Right forelimb (tissue), 1 donor: ENCODE measurements around the gene OR52R1.
"Not testable (repeated sequence)": the region's sequence is repeated elsewhere in the genome, so short reads cannot be mapped to it uniquely, and the experiment has no call there.

ENCODE experiments used
- DNase-seq: peaks from one replicate; pipeline ENCODE4 v3.0.0-alpha.2; 2018

Gene OR52R1

DNA sequence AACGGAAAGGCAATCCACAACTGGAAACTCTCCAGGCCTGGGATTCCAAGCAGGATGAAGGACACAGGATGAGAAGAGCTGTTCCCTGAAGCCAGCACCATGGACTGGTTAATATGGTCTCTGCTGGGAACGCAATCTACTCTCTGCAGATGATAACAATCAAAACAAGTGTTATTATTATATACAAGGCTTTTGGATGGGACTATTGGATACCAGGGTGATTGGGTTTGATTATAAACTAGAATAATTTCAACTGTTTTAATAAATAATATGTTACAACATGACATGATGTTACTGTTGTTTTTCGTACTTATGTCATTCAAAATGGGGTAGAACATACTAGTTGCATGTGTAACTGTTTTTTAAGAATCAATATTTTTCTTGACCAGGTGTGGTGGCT is at the start of gene OR52R1:
TSS of gene OR52R1 (minus strand) at position 101 of the 400 bp plus-strand sequence. CDS start at position 101, 0 bp downstream.
- DNase-seq, result no peak

DNA sequence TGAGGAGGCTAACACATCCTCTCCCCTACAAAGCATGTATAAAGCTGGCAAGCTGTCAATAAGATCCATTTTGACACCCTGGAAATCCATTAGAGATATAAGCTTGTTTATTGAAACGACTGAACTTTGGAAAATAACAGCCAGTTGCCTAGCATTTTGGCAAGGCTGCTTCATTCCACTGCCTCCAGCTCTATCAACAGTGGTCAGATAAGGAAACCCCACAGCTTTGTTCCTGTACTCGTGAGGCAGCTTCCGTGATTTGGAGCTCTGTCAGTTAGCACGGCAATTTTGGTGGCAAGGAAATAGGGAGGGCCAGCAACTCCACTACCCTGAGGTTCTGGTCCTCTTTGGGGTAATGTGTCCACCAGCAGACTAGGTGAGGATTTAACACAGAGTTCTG is 46.9 kb upstream of the OR52R1 start:
- DNase-seq, result no peak

DNA sequence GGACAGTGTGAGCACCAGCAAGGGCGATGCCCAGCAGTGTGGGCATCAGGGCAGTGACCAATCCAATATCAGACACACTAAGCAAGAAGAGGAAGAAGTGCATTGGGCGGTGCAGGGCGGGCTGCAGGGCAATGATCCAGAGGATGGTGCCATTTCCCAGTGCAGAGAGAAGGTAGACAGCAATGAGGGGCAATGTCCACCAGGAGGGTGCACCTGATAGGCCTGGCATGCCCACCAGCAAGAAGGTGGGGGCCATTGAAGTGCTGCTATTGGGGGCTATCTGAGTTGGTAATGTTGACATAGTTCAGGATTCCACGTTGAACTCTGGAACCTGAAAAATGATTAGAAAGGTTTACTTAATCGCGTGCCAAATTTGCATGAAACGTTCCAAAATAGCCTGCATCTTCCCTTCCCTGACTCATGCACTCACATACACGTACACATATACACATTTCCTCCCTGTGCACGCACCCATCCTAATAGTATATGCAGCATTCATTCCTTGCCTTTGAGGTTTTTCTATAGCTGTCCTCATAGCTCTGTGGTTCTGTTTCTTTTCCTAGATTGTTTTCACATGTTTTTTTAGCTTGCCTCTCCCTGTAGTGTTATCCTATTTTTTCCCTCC is 44.8 kb upstream of the OR52R1 start, which contains the start of gene OR51S1:
TSS of gene OR51S1 (minus strand) at position 301 of the 625 bp plus-strand sequence. CDS start at position 301, 0 bp downstream.
- no peak for DNase-seq

DNA sequence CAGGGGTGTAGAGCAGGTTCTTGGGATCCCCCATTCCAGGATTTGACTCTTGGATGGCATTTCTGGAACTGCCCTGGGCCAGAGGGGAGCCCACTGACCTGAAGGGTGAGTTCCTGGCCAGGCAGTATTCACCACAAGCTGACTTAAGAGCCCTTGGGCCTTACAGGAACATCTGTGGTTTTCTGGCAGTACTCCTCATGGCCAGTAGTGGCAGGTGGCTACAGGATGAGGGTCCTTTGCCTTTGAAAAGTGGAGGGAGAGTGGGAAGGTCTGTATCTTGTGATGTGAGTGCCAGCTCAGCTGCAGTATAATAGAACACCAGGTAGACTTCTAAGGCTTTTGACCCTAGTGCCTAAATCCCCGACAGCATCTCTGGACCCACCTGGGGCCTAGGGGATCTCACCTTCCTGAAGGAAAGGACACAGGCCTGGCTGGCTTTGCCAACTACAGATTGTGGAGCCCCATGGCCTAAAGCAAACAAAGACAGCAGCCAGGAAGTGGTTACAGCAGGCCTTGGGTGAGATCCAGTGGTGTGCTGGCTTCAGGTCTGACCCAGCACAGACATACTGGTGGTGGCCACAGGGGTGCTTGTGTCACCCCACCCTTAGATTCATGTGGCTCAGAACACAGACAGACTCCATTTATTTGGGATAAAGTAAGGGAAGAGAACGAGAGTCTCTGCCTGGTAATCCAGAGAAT is 35.8 kb upstream of the OR52R1 start:
- DNase-seq, result no peak

DNA sequence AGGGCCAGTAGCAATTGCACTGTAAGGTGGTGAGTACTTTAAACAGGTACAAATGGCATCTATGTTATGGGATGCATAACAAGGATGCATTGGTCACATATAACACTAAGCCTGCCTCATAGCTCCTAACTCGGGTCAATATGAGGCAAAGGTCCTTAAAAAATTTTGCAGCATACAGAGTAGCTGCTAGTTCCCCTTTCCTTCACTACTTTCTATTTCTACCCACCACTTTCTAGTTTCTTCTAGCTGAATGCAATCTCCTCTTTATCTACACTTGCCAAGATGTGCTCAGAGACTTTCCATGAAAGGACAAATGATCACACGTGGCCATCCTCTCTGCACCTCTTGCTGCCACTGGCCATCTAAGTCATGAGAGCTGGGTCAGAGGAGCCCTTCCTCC is 26.7 kb upstream of the OR52R1 start:
- no peak for DNase-seq

DNA sequence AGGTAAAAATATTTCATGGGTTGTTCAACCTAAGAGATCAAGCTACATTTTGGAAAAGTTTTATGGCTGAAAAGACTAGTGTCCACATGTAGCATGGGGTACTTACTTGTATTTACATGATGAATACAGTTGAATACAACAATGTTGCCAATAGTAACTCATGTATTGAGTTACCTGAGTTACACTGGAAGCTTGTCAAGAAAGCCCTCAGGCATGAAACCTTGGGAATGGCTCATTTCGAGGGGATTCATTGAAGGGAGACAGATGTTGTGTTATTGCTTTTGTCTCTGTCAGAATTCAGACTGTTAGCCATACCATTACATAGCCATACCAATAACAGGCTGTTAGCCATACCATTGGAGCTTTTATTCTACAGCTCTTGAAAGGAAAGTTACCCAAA is 26.2 kb upstream of the OR52R1 start:
- no peak for DNase-seq

DNA sequence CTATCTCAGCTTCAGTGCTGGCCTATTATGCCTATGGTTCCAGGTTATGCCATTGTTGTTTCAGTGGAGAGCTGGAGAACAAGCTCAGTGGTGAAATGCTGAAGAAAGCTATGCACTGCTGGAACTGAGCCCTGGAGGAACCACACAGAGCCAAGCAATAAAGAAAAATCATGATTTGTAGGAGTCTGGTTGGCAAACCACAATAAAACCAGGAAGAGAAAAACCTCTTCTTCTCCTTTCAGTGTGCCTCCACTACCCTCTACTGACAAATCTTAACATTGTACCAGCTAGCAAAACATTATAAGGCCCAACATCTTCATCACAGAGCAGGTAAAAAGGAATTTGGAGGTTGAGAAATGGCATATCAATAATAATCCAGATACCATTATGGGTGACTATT is 22.2 kb upstream of the OR52R1 start:
- no peak for DNase-seq

DNA sequence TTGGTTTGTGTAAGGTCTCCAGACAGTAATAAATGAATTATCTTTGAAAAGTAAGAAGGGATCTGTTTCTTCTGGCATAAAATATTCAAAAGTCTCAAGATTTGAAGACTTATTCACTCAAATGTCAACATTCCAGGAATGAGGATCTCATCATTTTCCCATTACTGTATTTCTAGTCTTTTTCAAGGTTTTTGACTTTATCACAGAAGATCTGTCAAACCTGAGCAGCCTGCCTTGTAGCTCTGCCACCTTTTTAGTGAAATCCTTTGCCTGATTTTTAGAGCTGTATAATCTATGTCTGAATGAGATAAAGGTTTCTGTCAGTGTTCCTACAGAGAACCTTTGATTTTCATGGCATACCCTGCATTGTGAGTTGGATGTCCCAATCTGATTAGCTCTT is 21.0 kb upstream of the OR52R1 start:
- DNase-seq, result no peak

DNA sequence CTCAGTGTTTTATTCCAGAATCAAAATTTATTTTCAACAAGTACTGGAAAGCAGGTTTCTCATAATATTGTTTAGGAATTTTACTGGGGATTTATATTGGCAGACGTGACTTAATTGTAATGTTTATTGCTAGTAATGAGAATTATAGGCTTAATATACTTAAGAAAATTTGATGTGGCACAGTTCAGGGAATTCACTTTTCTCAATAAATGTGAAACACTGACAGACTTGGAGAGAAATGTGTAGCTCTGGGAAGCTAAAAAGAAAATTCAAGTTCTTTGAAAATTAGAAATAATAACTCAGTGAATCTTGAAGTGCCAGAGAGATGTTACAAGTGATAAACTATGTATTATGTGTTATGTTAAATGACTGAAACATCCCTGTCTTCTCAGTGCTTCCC is 16.8 kb upstream of the OR52R1 start, which contains the start of gene OR51F2:
TSS of gene OR51F2 (plus strand) at position 301 of the 400 bp plus-strand sequence. CDS start 101 bp downstream, outside the sequence.
- no peak for DNase-seq

DNA sequence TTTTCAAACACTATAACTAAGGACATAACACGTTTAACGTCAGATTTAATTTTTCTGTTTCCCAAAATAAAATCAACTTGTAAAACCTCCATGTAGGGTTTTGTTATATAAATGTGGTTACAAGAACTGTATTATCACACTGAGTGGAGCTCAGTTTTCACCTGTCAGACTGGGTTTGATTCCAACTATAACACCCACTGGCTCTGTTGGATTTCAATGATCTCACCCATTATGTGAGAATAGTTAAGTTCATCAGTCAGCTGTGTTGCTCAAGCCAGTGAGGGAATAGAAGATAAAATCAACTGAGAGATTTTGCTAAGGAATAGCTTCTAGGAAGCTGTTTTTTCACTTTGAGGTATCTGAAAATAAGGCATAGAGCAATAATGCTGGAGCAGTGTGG is 5.1 kb upstream of the OR52R1 start:
- no peak for DNase-seq

DNA sequence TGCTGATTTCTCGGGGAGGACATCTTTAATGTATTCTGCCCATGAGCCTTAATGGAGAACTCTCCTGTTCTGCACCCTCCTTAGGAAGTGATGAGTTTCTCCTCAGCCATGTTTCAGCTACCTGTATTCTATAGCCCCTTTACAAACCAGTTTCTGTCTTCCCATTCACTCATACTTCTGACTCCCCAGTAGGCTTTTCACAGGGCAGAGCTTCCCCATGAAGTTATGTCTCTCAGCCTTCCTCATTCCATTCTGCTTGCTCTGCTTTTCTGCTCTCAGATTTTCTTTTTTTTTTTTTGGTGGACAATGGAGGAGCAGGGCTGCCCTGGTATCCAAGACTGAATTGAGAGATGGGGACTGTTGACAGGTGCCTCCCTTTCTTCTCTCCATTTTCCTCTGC is 4.3 kb upstream of the OR52R1 start:
- no peak for DNase-seq

DNA sequence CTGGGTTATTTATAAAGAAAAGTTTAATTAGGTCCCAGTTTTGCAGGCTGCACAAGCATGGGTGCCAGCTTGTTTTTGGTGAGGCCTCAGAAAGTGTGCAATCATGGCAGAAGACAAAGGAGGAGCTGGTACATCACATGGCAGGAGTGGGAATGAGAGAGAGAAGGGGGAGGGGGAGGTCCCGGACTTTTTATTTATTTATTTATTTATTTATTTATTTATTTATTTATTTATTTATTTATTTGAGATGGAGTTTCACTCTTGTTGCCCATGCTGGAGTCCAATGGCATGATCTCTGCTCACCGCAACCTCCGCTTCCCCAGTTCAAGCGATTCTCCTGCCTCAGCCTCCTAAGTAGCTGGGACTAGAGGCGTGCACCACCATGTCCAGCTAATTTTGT is 2.9 kb downstream of the OR52R1 start:
- DNase-seq, result not testable (repeated sequence)

DNA sequence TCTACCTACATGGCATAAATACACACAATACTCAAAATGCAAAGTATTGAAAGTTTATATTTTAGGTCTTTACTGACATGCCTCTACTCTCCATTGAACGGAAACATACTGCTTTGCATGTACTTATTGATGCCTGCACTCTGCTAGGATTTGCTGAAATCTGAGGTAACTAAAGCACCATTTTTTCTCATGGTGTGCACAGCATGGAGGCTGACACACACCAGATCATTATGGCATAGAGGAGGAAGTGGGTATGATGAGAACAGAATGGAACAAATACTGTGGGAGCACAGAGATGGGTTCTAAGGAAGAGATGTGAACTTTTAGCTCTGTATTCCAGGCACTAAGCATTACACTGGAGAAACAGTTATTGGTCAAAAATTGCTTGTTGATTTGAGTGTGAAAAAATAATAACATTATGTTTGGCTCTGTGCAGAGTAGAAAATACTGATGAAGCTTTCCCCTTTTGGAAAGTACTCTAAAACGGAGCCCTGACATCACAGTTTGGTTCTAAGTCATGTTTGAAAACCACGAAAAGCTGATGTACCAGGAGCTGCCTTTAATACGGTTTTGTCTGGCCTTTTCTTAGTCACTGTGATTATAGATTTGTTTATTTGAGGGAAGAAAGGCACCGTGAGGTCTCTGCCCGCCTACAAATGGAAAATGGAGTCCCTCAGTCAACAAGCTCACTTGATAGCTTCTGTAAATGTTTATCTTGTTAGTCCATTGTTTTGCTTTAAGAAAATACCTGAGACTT is 5.6 kb downstream of the OR52R1 start:
- no peak for DNase-seq

DNA sequence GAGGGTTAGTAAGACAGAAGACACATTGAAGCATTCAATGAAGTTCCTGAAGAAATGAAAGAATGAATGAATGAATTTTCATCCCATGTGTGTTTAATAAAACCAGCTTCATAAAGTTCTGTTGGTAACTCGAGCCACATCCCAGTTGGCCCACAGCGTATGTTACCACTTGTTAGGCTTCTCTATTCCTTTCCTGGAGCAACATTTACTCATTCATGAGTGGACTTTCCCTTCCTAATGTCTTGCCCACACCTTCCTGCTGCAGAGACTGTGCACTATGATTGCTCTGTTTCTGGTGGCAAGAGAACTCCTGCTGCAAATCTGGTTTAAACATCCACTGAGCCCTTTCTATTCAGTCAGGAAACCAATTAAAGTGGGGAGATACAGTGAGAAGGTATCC is 7.0 kb downstream of the OR52R1 start:
- no peak for DNase-seq

DNA sequence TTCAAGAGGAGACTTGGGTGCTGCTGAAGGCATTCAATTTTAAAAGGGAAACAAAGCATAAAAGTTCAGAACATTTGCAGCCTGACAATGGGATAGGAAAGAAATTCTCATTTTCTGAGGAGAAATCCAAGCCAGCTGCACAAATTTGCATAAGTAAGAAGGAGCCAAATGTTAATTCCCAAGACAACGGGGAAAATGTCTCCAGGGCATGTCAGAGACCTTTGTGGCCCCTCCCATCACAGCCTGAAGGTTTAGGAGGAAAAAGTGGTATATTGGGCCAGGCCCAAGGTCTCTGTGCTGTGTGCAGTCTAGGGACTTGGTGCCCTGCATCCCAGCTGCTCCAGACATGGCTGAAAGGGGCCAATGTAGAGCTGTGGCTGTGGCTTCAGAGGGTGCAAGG is 21.7 kb downstream of the OR52R1 start:
- no peak for DNase-seq

DNA sequence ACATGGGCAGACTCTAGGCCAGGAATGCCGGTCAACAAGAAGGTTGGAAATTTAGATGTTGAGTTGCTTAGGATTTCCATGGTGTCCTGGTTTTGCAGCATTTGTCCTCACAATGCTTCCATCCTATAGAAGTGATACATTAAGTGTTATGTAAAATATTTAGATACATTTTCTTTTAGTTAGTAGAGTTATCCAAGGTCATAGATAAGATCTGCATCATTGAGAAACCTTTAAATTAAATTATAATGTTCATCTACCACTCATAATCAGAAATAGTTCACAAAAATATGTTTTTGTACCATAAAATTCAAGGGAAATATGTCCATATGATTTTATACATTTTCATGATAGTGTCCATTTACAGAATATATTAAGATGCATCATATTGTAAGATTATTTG is 34.3 kb downstream of the OR52R1 start, which contains the start of gene OR51F1:
TSS of gene OR51F1 (minus strand) at position 101 of the 400 bp plus-strand sequence. CDS start at position 101, 0 bp downstream.
- no peak for DNase-seq

DNA sequence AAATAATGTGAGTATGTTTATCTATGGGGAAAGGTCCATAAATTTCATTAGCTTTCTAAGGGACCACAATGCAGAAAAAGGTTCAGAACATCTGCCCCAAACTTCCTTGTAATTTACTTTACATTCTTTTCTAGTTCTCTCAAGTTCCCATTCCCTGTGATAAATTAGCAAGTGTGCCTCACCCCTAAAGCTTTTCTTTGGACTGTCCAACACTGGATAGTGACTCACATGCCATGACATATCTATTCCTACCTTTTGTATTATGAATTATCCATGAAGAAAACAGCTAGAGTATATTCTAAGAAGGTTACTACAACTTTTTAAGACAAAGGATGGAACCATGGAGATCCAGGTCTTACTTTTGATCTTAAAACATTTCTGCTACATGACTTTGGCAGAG is 36.1 kb downstream of the OR52R1 start:
- DNase-seq, result no peak

DNA sequence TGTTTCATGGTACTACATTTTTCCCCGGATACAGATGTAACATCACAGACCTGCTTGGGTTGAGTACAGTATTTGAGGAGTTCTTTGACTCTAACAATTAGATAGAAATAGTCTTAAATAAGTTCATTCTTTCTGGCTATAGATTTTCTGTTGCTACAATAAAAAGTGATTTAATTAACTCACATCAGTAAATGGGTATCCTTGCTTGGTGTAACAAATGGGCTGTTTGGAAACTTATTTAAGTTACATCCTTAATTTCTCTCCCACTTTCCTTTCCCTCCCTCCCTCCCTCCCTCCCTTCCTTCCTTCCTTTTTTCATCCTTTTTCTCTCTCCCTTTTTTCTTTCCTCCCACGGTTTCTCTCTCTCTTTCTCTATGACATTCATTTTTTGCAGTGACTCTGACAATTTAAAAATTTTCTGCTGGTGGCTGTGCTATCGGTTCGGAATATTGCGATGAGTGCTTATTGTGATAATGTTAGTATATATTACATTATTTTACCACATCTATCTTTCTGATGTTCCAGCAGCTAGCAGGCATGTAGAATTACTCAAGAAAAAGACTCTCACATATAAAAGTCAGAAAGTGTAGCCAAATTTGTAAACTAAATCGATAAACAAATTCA is 37.6 kb downstream of the OR52R1 start:
- no peak for DNase-seq

DNA sequence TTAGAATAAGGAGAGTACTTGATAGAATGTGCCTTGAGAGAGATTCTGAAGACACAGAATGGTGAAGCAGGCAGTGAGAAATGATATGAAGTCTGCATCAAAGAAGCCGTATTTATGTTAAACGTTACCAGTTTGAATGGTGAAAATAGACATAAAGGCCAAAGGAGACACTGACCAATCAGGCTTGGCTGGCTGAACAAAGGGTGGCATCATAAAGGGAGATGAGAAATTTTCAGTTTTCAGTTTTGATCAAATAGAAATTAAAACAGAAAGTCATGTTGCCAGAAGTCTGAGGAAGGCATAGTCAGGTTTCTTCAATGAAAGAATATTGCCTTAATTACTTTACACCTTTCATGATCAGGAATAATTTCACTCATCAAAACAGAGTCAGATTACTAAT is 41.1 kb downstream of the OR52R1 start:
- no peak for DNase-seq
